Tibial artery (tissue), 4 donors: Measurements from ENCODE around the gene ZDHHC11.

Experiments
- DNase-seq, 2 donors: peaks; one replicate each; pipeline ENCODE4 v3.0.0-alpha.2; 2019
- H3K27ac ChIP-seq, 2 donors: fragments of 200-600 bp; sonication (generic) in 1 of 2; 1 replicate in 1 of 2; 2 replicates in 1 of 2; pipeline ENCODE4 v1.5.1; 2018 to 2019; ENCODE audit warnings: mild to moderate bottlenecking in 1 of 2
- H3K27me3 ChIP-seq, 2 donors: fragments of 200-600 bp; sonication (generic) in 1 of 2; one replicate each; pipeline versions ENCODE4 v1.5.1 to v1.6.0; 2016 to 2019
- H3K36me3 ChIP-seq, 3 donors: fragments of 200-600 bp; sonication (generic) in 2 of 3; one replicate each; pipeline ENCODE4 v1.5.1; 2016 to 2019; ENCODE audit warnings: mild to moderate bottlenecking in 2 of 3
- H3K4me1 ChIP-seq, 4 donors: fragments of 200-600 bp; sonication (generic) in 2 of 4; 1 replicate in 3 of 4; 2 replicates in 1 of 4; pipeline ENCODE4 v1.5.1; 2016 to 2019
- H3K4me3 ChIP-seq, 2 donors: fragments of 200-600 bp; sonication (generic) in 1 of 2; 1 replicate in 1 of 2; 2 replicates in 1 of 2; pipeline ENCODE4 v1.5.1; 2018 to 2019; ENCODE audit warnings: mild to moderate bottlenecking in 2 of 2
- H3K9me3 ChIP-seq, 3 donors: fragments of 200-600 bp; sonication (generic) in 1 of 3; one replicate each; pipeline ENCODE4 v1.5.1; 2016 to 2019
- intact Hi-C: fragments of 100-400 bp; cut with DNase I; formaldehyde crosslinking; loops from one replicate; pipeline ENCODE4 v1.15.0; 2023; ENCODE audit warnings: low total_unique reads
- TF ChIP-seq, protein P1 (sequence below), 2 experiments: fragments of 200-600 bp in 1 of 2; fragments of 450-650 bp in 1 of 2; IDR thresholded peaks; one replicate each; pipeline ENCODE4 v1.5.1; 2017 to 2019; ENCODE audit warnings: antibody characterized with exemption in 2 of 2, mild to moderate bottlenecking in 1 of 2, moderate library complexity in 1 of 2

The ZDHHC11 gene, protein sequence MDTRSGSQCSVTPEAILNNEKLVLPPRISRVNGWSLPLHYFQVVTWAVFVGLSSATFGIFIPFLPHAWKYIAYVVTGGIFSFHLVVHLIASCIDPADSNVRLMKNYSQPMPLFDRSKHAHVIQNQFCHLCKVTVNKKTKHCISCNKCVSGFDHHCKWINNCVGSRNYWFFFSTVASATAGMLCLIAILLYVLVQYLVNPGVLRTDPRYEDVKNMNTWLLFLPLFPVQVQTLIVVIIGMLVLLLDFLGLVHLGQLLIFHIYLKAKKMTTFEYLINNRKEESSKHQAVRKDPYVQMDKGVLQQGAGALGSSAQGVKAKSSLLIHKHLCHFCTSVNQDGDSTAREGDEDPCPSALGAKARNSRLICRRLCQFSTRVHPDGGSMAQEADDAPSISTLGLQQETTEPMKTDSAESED

DNA sequence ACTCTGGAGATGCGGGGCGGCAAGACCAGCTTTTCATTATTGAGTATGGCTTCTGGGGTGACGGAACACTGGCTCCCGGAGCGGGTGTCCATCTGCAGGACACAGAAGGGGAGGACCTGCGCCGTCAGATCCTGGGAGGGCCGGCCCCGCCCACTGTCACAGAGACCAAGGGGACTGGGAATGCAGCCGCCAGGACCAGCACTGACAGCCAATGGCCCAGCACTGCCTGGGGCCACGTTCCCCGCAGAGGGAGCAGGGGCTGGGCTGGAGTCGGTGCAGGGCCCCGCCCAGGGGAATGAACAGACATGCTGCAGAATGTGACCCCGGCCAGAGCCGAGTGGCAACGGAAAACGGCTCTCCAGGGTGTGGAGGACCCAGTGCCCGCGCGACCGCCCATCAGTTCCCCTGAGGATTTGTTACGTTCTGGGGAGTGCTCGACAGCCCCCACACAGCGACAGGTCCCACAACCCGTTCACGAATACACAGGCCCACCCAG is at the start of gene ZDHHC11:
Gene ZDHHC11, minus strand, starts transcription at position 476 of the 496 bp plus-strand sequence. Its CDS starts 384 bp downstream, at position 92.
- H3K4me3 ChIP-seq: peak within 1 kb of the TSS; percentile 6 to 9
- peaks cover 0 to 4% (median 0%) of the 10 kb centered on the region in 4 donors for H3K4me1 ChIP-seq
- H3K27ac ChIP-seq: no peak within 1 kb of the TSS
- H3K9me3 ChIP-seq: no peaks in the 10 kb centered on the region
- H3K27me3 ChIP-seq: peaks cover 0 to 47% of the 10 kb centered on the region in 2 donors
- H3K36me3 ChIP-seq: no peaks in the 10 kb centered on the region
- intact Hi-C loops: no loop called here
- DNase-seq: peak; percentile 17 to 63
- TF ChIP-seq, protein P1, sequence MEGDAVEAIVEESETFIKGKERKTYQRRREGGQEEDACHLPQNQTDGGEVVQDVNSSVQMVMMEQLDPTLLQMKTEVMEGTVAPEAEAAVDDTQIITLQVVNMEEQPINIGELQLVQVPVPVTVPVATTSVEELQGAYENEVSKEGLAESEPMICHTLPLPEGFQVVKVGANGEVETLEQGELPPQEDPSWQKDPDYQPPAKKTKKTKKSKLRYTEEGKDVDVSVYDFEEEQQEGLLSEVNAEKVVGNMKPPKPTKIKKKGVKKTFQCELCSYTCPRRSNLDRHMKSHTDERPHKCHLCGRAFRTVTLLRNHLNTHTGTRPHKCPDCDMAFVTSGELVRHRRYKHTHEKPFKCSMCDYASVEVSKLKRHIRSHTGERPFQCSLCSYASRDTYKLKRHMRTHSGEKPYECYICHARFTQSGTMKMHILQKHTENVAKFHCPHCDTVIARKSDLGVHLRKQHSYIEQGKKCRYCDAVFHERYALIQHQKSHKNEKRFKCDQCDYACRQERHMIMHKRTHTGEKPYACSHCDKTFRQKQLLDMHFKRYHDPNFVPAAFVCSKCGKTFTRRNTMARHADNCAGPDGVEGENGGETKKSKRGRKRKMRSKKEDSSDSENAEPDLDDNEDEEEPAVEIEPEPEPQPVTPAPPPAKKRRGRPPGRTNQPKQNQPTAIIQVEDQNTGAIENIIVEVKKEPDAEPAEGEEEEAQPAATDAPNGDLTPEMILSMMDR (IDR thresholded peaks at IDR 0.05): no peak

DNA sequence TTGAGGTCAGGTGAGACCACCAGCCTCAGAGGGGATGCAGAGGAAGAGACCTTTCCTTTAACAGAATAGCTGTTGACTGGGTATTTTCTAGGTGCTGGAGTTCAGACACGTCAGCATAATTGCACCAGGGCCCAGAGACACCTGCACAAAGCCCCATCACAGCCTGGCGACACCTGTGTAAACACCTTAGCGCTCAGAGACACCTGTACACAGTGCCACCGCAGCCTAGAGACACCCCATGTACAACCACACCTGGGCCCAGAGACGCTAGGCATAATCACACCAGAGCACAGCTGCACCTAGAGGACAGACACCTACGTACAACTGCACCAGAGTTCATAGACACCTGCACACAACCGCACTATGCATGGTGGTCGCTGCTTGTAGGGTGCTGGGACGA is 42.9 kb upstream of the ZDHHC11 start:
- DNase-seq: no peak
- Histone ChIP-seq H3K9me3 (no peaks in the 10 kb centered on the region), H3K27me3 (no peaks in the 10 kb centered on the region), H3K4me3 (peak overlapping the region in 1 of 2 donors; percentile 77), H3K4me1 (peaks cover 0 to 28% (median 19%) of the 10 kb centered on the region in 4 donors), H3K36me3 (peaks cover 14 to 26% (median 15%) of the 10 kb centered on the region in 3 donors), H3K27ac (no peak overlapping the region)
- intact Hi-C loops: no loop called here
- TF ChIP-seq, protein P1 (IDR thresholded peaks at IDR 0.05): no peak

DNA sequence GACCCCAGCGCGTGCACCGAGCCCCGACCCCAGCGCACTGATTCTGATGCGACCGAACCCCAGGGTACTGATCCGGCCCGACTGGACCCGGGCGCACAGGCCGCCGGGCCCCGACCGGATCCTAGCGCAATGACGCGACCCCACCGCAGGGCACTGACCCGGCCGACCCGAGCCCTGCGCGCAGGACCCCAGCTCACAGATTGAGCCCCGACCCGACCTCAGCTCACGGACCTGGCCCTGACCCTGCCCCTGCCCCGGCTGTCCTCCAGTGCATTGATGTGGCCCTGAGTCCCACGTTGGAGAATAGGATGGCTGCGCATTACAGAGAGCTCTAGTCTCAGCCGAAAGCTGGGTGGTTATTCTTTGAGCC is 42.3 kb upstream of the ZDHHC11 start:
- Histone ChIP-seq H3K4me3 (peak overlapping the region; percentile 77 to 80), H3K4me1 (peaks cover 0 to 28% (median 19%) of the 10 kb centered on the region in 4 donors), H3K9me3 (no peaks in the 10 kb centered on the region), H3K36me3 (peaks cover 20 to 32% (median 21%) of the 10 kb centered on the region in 3 donors), H3K27ac (peak overlapping the region; percentile 82 to 84), H3K27me3 (no peaks in the 10 kb centered on the region)
- TF ChIP-seq, protein P1 (IDR thresholded peaks at IDR 0.05): no peak
- intact Hi-C loops: no loop called here
- no peak for DNase-seq

DNA sequence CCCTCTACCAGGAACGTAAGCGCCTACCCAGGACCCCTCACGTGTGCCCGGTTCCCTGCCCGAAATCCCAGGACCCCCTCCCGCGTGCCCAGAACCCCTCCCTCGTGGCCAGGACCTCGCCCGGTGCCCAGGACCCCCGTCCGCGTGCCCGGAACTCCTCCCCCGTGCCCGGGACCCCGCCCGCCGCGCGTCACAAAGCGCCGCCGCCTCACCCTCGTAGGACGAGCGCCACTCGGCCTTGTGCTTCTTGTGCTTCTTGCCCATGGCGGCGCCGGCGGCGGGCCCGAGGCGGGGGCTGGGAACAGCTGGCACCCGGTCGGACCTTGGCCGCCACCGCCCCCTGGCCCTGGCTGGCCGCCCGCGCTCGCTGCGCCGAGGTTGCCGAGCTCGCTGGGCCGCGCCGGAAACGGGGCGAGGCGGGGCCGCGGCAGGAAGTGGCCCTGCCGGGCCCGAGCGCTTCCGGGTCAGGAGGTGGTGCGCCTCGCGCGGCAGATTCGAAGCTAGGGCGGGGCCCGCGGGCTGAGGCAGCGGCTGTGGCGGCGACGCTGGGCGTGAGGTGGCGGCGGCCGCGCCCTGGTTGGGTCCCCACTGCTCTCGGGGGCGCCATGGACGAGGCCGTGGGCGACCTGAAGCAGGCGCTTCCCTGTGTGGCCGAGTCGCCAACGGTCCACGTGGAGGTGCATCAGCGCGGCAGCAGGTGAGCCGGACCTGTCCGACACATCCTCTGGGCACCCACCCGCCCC is 41.8 kb upstream of the ZDHHC11 start, which contains the start of the genes BRD9 and TRIP13:
Gene BRD9, minus strand, starts transcription at position 408 of the 743 bp plus-strand sequence. Its CDS starts 144 bp downstream, at position 264.
Gene TRIP13, plus strand, starts transcription at position 491 of the 743 bp plus-strand sequence. Its CDS starts 115 bp downstream, at position 606.
- Histone ChIP-seq H3K9me3 (no peaks in the 10 kb centered on the region), H3K4me1 (peaks cover 0 to 28% (median 19%) of the 10 kb centered on the region in 4 donors), H3K36me3 (peaks cover 24 to 38% (median 26%) of the 10 kb centered on the region in 3 donors), H3K27me3 (no peaks in the 10 kb centered on the region), H3K4me3 (peak within 1 kb of the TSS; percentile 77 to 80), H3K27ac (peak within 1 kb of the TSS; percentile 82 to 84)
- TF ChIP-seq, protein P1 (IDR thresholded peaks at IDR 0.05): no peak
- DNase-seq: peak; percentile 63 to 88
- intact Hi-C loops: no loop called here

DNA sequence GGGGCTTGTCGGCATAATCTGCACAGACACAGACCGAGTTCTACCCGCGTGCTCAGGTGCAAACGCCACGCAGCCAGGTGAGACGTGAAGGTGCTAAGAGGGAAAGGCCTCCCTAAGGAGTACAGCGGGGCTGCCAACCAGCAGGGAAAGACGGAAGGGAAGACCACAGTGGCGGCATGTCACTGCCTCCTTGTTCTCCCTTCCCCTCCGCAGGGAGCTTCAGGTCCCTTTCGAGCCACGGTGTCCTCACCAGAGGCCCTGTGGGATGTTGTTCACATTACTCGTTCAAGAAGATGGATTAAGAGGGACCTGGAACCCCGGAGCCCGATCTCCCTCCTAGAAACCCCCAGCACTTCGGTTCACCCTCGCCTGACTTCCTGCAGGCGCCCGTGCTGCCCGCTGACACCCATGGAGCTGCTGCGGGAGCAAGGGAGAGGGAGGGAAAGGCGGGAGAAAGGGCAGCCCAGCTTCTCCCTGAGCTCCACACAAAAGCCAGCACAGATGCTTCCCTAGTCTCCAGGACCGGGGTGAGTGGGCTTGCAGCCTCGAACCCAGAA is 41.1 kb upstream of the ZDHHC11 start:
- Histone ChIP-seq H3K27ac (peak overlapping the region; percentile 82 to 84), H3K27me3 (no peaks in the 10 kb centered on the region), H3K4me1 (peaks cover 0 to 28% (median 19%) of the 10 kb centered on the region in 4 donors), H3K9me3 (no peaks in the 10 kb centered on the region), H3K4me3 (peak overlapping the region; percentile 77 to 80), H3K36me3 (peaks cover 31 to 44% (median 32%) of the 10 kb centered on the region in 3 donors)
- intact Hi-C loops: no loop called here
- TF ChIP-seq, protein P1 (IDR thresholded peaks at IDR 0.05): no peak
- no peak for DNase-seq
